ENCODE results near the gene ZNF827.

Gene ZNF827

DNA sequence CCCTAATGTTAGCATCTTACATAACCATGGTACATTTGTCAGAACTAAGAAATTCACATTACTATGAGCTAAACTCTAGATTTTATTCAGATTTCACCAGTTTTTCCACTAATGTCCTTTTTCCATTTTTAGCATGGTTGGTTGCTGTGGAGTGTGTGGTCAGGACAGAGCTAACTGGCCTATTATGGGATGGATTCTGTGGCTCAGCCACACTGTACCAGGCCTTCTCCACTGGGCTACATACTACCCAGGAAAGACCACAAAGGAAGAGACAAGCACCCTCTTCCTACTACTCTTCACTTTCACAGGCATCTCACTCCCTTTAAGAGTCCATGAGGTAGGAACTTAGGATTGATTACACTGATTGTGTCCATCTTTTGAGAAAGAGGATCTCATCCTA is 67.4 kb downstream of the ZNF827 start:
- no peak for TF ChIP-seq CTCF (IDR thresholded peaks at IDR 0.05; ENCODE audit: low read depth, low read length)
- no peak for DNase-seq (ENCODE audit: extremely low read depth, low read depth)

- no peak for DNase-seq (ENCODE audit: extremely low read depth, low read depth)
- no peak for TF ChIP-seq CTCF (IDR thresholded peaks at IDR 0.05; ENCODE audit: low read depth, low read length)
These were observed 68.2 kb downstream of the ZNF827 start for GRCh38 chr4:145870155-145871020.

- no peak for DNase-seq (ENCODE audit: extremely low read depth, low read depth)
These were observed 69.8 kb downstream of the ZNF827 start for GRCh38 chr4:145868637-145869409.

GRCh38 chr4:145867406-145867805 is 71.2 kb downstream of the ZNF827 start:
- no peak for TF ChIP-seq CTCF (IDR thresholded peaks at IDR 0.05; ENCODE audit: low read depth, low read length)

More at GRCh38 chr4:145868637-145869409, 69.8 kb downstream of the ZNF827 start:
- no peak; the same call in 1 of the 2 replicates for TF ChIP-seq CTCF (IDR thresholded peaks at IDR 0.05; ENCODE audit: low read depth, low read length)

GRCh38 chr4:145866991-145867390 is 71.6 kb downstream of the ZNF827 start:
- TF ChIP-seq CTCF (IDR thresholded peaks at IDR 0.05; ENCODE audit: low read depth, low read length): no peak
- no peak for DNase-seq (ENCODE audit: extremely low read depth, low read depth)

More at GRCh38 chr4:145867406-145867805, 71.2 kb downstream of the ZNF827 start:
- DNase-seq (ENCODE audit: extremely low read depth, low read depth): no peak

- TF ChIP-seq CTCF (IDR thresholded peaks at IDR 0.05; ENCODE audit: low read depth, low read length): no peak
- DNase-seq (ENCODE audit: extremely low read depth, low read depth): no peak
These were observed 73.2 kb downstream of the ZNF827 start for GRCh38 chr4:145865274-145865941.
